Natural killer cell (primary cell): ENCODE results near the gene WNT7A. TPM values are rescaled to one million over a fixed set of nuclear protein-coding genes. Genes with fewer than 3 reads are reported as not detected.
"Not testable (repeated sequence)": the region's sequence is repeated elsewhere in the genome, so short reads cannot be mapped to it uniquely, and the experiment has no call there.

ENCODE experiments used
- ATAC-seq, 3 donors: fragments of 150-1000 bp in 2 of 3; fragments of 200-7000 bp in 1 of 3; cut with Tn5 transposase; 1 replicate in 1 of 3; 2 replicates in 2 of 3; pipeline ENCODE4 v1.10.0; 2021; ENCODE audit warnings: mild to moderate bottlenecking in 2 of 3, moderate library complexity in 2 of 3
- DNase-seq, 2 donors: peaks; one replicate each; pipeline versions ENCODE4 v3.0.0 to v3.0.0-alpha.2; 2013 to 2021; ENCODE audit warnings: mixed read lengths in 1 of 2
- H3K27ac ChIP-seq: one replicate; pipeline ENCODE4 v1.5.1; 2013; ENCODE audit warnings: mild to moderate bottlenecking, low read length
- H3K27me3 ChIP-seq: one replicate; pipeline ENCODE4 v1.6.1; 2013; ENCODE audit warnings: low read length; ENCODE audit not compliant: control insufficient read depth, insufficient read depth
- H3K36me3 ChIP-seq: one replicate; pipeline ENCODE4 v1.6.1; 2013; ENCODE audit warnings: low read length; ENCODE audit not compliant: control insufficient read depth, insufficient read depth
- H3K4me1 ChIP-seq: one replicate; pipeline ENCODE4 v1.6.1; 2013; ENCODE audit warnings: low read length; ENCODE audit not compliant: control insufficient read depth, insufficient read depth
- H3K4me3 ChIP-seq: one replicate; pipeline ENCODE4 v1.5.1; 2013; ENCODE audit warnings: low read length
- H3K9me3 ChIP-seq: one replicate; pipeline ENCODE4 v1.6.1; 2013; ENCODE audit warnings: low read length; ENCODE audit not compliant: control insufficient read depth, insufficient read depth
- H3K27ac Mint-ChIP-seq, 2 donors: one replicate each; pipeline ENCODE4 v1.8.0; 2022; ENCODE audit warnings: mild to moderate bottlenecking in 2 of 2, mixed read lengths in 2 of 2, moderate library complexity in 1 of 2
- H3K27me3 Mint-ChIP-seq, 2 donors: one replicate each; pipeline ENCODE4 v1.8.0; 2022; ENCODE audit warnings: low read depth in 2 of 2, mixed read lengths in 2 of 2
- H3K36me3 Mint-ChIP-seq: one replicate; pipeline ENCODE4 v1.8.0; 2022; ENCODE audit warnings: mixed read lengths
- H3K4me1 Mint-ChIP-seq, 2 donors: one replicate each; pipeline ENCODE4 v1.8.0; 2022; ENCODE audit warnings: mixed read lengths in 2 of 2
- H3K4me3 Mint-ChIP-seq: one replicate; pipeline ENCODE4 v1.8.0; 2022; ENCODE audit warnings: mild to moderate bottlenecking, moderate library complexity, mixed read lengths
- H3K9me3 Mint-ChIP-seq, 2 donors: one replicate each; pipeline ENCODE4 v1.8.0; 2022; ENCODE audit warnings: mixed read lengths in 2 of 2
- CTCF ChIP-seq: fragments of 200-600 bp; IDR thresholded peaks from one replicate; pipeline ENCODE4 v1.8.0; 2022; ENCODE audit warnings: antibody characterized with exemption
- WGBS: methylation state at CpG from one replicate; pipeline ENCODE4 v1.1.7; 2013; ENCODE audit warnings: missing lambda C conversion rate; ENCODE audit not compliant: insufficient coverage; 5-methylcytosine and 5-hydroxymethylcytosine counted together
- intact Hi-C: fragments of 100-400 bp; cut with micrococcal nuclease; formaldehyde crosslinking; loops from one replicate; pipeline ENCODE4 v1.14.2; 2022
- total RNA-seq, 4 donors: library from RNA; stranded (reverse); fragments of 120-200 nt in 1 of 4; gene quantifications; one replicate each; pipeline versions ENCODE4 v1.2.3 to v1.2.4, GENCODE V29; 2013 to 2022

Gene WNT7A
- under 1 TPM in 2 of 3 donors, not detected in 1; 0.18 to 0.45 TPM for total RNA-seq
- 0.16 TPM for total RNA-seq (2013)

- ATAC-seq (peak; percentile 59 to 77 (median 74)), DNase-seq (peak in 1 of 2 donors; percentile 82)
- Histone ChIP-seq H3K4me3 (no peak within 1 kb of the TSS), H3K9me3 (no peaks in the 10 kb centered on the region), H3K27ac (no peak within 1 kb of the TSS), H3K4me1 (peaks cover 24% of the 10 kb centered on the region), H3K27me3 (peaks cover 42% of the 10 kb centered on the region), H3K36me3 (no peaks in the 10 kb centered on the region)
- Mint-ChIP-seq H3K4me3 (peak within 1 kb of the TSS; percentile 52), H3K27me3 (peaks cover 60 to 62% of the 10 kb centered on the region in 2 donors), H3K36me3 (no peaks in the 10 kb centered on the region), H3K9me3 (no peaks in the 10 kb centered on the region), H3K4me1 (peaks cover 0 to 11% of the 10 kb centered on the region in 2 donors), H3K27ac (no peak within 1 kb of the TSS)
- intact Hi-C loops, result loop anchor here (5.0 kb wide), 1 partner anchor 223 kb away; no protein-coding TSS in a partner anchor
- 1% methylated on average over 72 of the region's 90 CpGs for WGBS
- peak; percentile 19 for TF ChIP-seq CTCF
Observed at GRCh38 chr3:13879946-13880810, at the start of gene WNT7A. Gene WNT7A, minus strand, starts transcription at chr3:13880071. Its CDS starts 255 bp downstream, at chr3:13879816.

GRCh38 chr3:13928741-13929140 lies 48.9 kb upstream of the WNT7A start:
- H3K36me3 ChIP-seq, H3K4me3 Mint-ChIP-seq, H3K27me3 ChIP-seq, H3K36me3 Mint-ChIP-seq, H3K4me1 Mint-ChIP-seq, H3K27ac Mint-ChIP-seq, H3K4me3 ChIP-seq, ATAC-seq, intact Hi-C loops, H3K27ac ChIP-seq, DNase-seq: not testable (repeated sequence)
- Histone ChIP-seq H3K9me3 (peaks cover 20% of the 10 kb centered on the region), H3K4me1 (peaks cover 11% of the 10 kb centered on the region)
- WGBS, result no CpG with 5 or more reads among the region's 1 CpG
- H3K9me3 Mint-ChIP-seq, result peaks cover 7 to 26% of the 10 kb centered on the region in 2 donors
- H3K27me3 Mint-ChIP-seq, result peaks cover 8 to 22% of the 10 kb centered on the region in 2 donors

GRCh38 chr3:13927295-13927694 lies 47.4 kb upstream of the WNT7A start:
- Mint-ChIP-seq H3K27ac (no peak overlapping the region), H3K4me3 (no peak overlapping the region), H3K36me3 (peaks cover 7% of the 10 kb centered on the region), H3K4me1 (no peaks in the 10 kb centered on the region), H3K27me3 (peaks cover 8 to 18% of the 10 kb centered on the region in 2 donors), H3K9me3 (peaks cover 7 to 27% of the 10 kb centered on the region in 2 donors)
- Histone ChIP-seq H3K4me1 (peaks cover under 1% of the 10 kb centered on the region), H3K27me3 (peaks cover 2% of the 10 kb centered on the region), H3K36me3 (no peaks in the 10 kb centered on the region), H3K27ac (no peak overlapping the region), H3K9me3 (peaks cover 19% of the 10 kb centered on the region), H3K4me3 (no peak overlapping the region)
- DNase-seq (no peak), ATAC-seq (no peak)
- intact Hi-C loops, result no loop called here
- no peak for TF ChIP-seq CTCF
- WGBS, result 77% methylated on average over 7 of the region's 7 CpGs

DNA sequence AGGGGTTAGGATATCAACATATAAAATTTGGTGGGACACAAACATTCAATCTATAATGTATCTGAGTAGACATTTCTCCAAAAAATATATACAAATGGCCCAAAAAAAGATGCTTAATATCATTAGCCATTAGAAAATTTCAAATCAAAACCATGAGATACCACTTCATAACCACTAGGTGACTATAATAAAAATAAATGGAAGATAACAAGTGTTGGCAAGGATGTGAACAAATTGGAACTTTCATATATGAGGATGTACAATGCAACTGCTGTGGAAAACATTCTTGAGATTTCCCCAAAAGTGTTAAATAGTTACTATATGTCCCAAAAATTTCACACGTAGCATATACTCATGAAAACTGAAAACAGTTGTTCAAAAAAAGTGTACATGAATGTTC lies 36.5 kb upstream of the WNT7A start:
- intact Hi-C loops, result no loop called here
- Mint-ChIP-seq H3K4me3 (no peak overlapping the region), H3K4me1 (no peaks in the 10 kb centered on the region), H3K27ac (no peak overlapping the region), H3K36me3 (peaks cover 54% of the 10 kb centered on the region), H3K27me3 (peaks cover 7 to 15% of the 10 kb centered on the region in 2 donors), H3K9me3 (peaks cover 25 to 28% of the 10 kb centered on the region in 2 donors)
- no peak overlapping the region for H3K27ac ChIP-seq
- H3K27me3 ChIP-seq, result no peaks in the 10 kb centered on the region
- H3K36me3 ChIP-seq, result no peaks in the 10 kb centered on the region
- no CpG with 5 or more reads among the region's 1 CpG for WGBS
- DNase-seq (no peak), ATAC-seq (no peak)
- H3K4me3 ChIP-seq, result no peak overlapping the region
- no peaks in the 10 kb centered on the region for H3K4me1 ChIP-seq
- no peaks in the 10 kb centered on the region for H3K9me3 ChIP-seq
- no peak for TF ChIP-seq CTCF
